CD4-positive, alpha-beta T cell treated with Interleukin-21 for 1 hour (primary cell): ENCODE results near the gene ITGAV.

Experiments
- DNase-seq: peaks from one replicate; pipeline ENCODE4 v3.0.0-alpha.2; 2020

The ITGAV gene

DNA sequence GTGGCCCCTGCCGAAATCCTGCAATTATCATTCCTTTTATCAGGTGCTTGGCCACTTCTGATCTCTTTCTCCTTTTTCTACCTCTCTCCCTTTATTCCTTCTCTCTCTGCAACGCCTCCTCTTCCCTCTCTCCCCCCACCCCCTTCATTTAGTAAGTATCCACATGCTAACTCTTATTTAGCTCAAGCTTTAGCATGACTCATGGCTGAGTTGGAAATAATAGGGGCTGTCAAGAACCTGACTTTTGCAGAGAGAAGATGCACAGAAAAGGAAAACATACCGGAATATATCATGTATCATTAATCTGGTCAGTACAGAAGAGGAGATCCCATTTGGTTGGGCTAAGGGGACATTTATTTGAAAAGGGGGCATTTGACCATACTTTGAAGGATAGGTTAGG lies 137.1 kb downstream of the ITGAV start:
- no peak for DNase-seq

GRCh38 chr2:186728631-186729030 lies 138.8 kb downstream of the ITGAV start:
- DNase-seq = no peak
